MCF 10A (cell line): Measurements from ENCODE around the gene TRAF2. TPM values are rescaled to one million over a fixed set of nuclear protein-coding genes. Genes with fewer than 3 reads are reported as not detected.

Experiments used
- BruUV-seq: library from RNA; stranded (reverse); fragments of 400-500 nt; replicated peaks from 2 replicates; lab custom pipeline; 2021; lab: Mats Ljungman, UMichigan
- CTCF ChIA-PET: fragments of 300-600 bp; sonication (Branson Sonifier 250); formaldehyde crosslinking; extraction: SDS; loops from one replicate; lab custom pipeline; 2021; ENCODE audit warnings: antibody characterized with exemption, inconsistent platforms; lab: Yijun Ruan, JAX
- POLR2A ChIA-PET: fragments of 300-600, 350-650 bp; sonication (Branson Sonifier 250); formaldehyde crosslinking; extraction: SDS; loops from one replicate; lab custom pipeline; 2020; ENCODE audit warnings: antibody characterized with exemption, inconsistent platforms; lab: Yijun Ruan, JAX
- DNase-seq: peaks from one replicate; pipeline ENCODE4 v3.0.0-alpha.2; 2018; ENCODE audit not compliant: unreplicated experiment
- H3K27ac Mint-ChIP-seq: one replicate; pipeline ENCODE4 v1.8.0; 2022; ENCODE audit warnings: mild to moderate bottlenecking, low read depth, mixed read lengths; ENCODE audit not compliant: unreplicated experiment
- H3K27me3 Mint-ChIP-seq: one replicate; pipeline ENCODE4 v1.8.0; 2022; ENCODE audit warnings: mixed read lengths; ENCODE audit not compliant: insufficient read depth, unreplicated experiment
- H3K36me3 Mint-ChIP-seq: one replicate; pipeline ENCODE4 v1.8.0; 2022; ENCODE audit warnings: mild to moderate bottlenecking, moderate library complexity, mixed read lengths; ENCODE audit not compliant: insufficient read depth, unreplicated experiment
- H3K4me1 Mint-ChIP-seq: one replicate; pipeline ENCODE4 v1.8.0; 2022; ENCODE audit warnings: mixed read lengths; ENCODE audit not compliant: insufficient read depth, unreplicated experiment
- H3K4me3 Mint-ChIP-seq: one replicate; pipeline ENCODE4 v1.8.0; 2022; ENCODE audit warnings: mild to moderate bottlenecking, moderate library complexity, mixed read lengths; ENCODE audit not compliant: unreplicated experiment
- H3K9me3 Mint-ChIP-seq: one replicate; pipeline ENCODE4 v1.8.0; 2022; ENCODE audit warnings: mixed read lengths; ENCODE audit not compliant: unreplicated experiment
- intact Hi-C: fragments of 100-400 bp; cut with micrococcal nuclease; formaldehyde crosslinking; loops from 2 replicates; pipeline ENCODE4 v1.14.1; 2022
- total RNA-seq: library from RNA; stranded (reverse); gene quantifications from 2 replicates; pipeline ENCODE4 v1.2.3, GENCODE V29; 2022
- TF ChIP-seq, protein P1 (sequence below): fragments of 200-600 bp; IDR thresholded peaks from one replicate; pipeline ENCODE4 v1.8.0; 2022; ENCODE audit warnings: antibody characterized with exemption, mild to moderate bottlenecking; ENCODE audit not compliant: unreplicated experiment

The TRAF2 gene
- total RNA-seq, 1 experiment from 2014 or later: 14.1 TPM

GRCh38 chr9:136853596-136854112, 32.7 kb upstream of the TRAF2 start:
- Mint-ChIP-seq H3K27ac (no peak overlapping the region), H3K4me1 (no peaks in the 10 kb centered on the region), H3K36me3 (peaks cover 24% of the 10 kb centered on the region), H3K9me3 (no peaks in the 10 kb centered on the region), H3K4me3 (no peak overlapping the region), H3K27me3 (no peaks in the 10 kb centered on the region)
- no peak for DNase-seq
- no TSS peak for BruUV-seq
- ChIA-PET CTCF (interaction anchor here (0.7 to 0.9 kb wide), 2 partner anchors 10 to 66 kb away, joined by 3 read pairs; no protein-coding TSS in a partner anchor), POLR2A (no interaction called here)
- intact Hi-C loops: no loop called here
- TF ChIP-seq, protein P1, sequence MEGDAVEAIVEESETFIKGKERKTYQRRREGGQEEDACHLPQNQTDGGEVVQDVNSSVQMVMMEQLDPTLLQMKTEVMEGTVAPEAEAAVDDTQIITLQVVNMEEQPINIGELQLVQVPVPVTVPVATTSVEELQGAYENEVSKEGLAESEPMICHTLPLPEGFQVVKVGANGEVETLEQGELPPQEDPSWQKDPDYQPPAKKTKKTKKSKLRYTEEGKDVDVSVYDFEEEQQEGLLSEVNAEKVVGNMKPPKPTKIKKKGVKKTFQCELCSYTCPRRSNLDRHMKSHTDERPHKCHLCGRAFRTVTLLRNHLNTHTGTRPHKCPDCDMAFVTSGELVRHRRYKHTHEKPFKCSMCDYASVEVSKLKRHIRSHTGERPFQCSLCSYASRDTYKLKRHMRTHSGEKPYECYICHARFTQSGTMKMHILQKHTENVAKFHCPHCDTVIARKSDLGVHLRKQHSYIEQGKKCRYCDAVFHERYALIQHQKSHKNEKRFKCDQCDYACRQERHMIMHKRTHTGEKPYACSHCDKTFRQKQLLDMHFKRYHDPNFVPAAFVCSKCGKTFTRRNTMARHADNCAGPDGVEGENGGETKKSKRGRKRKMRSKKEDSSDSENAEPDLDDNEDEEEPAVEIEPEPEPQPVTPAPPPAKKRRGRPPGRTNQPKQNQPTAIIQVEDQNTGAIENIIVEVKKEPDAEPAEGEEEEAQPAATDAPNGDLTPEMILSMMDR: no peak

DNA sequence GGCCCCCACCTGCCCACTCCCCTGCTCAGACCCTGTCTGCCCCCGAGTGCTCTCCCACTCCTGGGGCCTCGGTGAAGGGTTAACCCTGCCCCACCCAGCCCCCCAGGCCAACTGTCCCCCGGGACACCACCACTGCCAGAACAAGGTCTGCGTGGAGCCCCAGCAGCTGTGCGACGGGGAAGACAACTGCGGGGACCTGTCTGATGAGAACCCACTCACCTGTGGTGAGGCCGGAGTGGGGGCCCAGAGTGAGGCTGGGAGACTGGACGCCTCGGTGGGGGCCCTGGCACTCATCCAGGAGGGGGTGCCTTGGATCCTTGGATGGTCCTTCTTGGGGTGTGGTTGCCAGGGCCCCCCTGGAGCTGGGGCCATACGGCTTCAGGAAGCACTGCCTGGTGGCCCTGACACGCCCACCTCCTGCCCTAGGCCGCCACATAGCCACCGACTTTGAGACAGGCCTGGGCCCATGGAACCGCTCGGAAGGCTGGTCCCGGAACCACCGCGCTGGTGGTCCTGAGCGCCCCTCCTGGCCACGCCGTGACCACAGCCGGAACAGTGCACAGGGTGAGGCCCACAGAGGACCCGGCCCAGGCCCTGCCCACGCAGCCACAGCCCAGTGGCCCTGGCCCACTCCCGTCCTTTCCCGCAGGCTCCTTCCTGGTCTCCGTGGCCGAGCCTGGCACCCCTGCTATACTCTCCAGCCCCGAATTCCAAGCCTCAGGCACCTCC, 32.0 kb upstream of the TRAF2 start:
- ChIA-PET POLR2A (no interaction called here), CTCF (interaction anchor here (0.7 to 0.9 kb wide), 2 partner anchors 9 to 66 kb away, joined by 3 read pairs; no protein-coding TSS in a partner anchor)
- intact Hi-C loops: no loop called here
- Mint-ChIP-seq H3K9me3 (no peaks in the 10 kb centered on the region), H3K4me3 (no peak overlapping the region), H3K4me1 (no peaks in the 10 kb centered on the region), H3K27me3 (no peaks in the 10 kb centered on the region), H3K36me3 (peaks cover 19% of the 10 kb centered on the region), H3K27ac (no peak overlapping the region)
- DNase-seq: no peak
- BruUV-seq: no TSS peak
- TF ChIP-seq, protein P1: no peak

GRCh38 chr9:136854842-136855460, 31.4 kb upstream of the TRAF2 start:
- POLR2A ChIA-PET: no interaction called here
- DNase-seq: no peak
- CTCF ChIA-PET: no interaction called here
- Mint-ChIP-seq H3K27ac (no peak overlapping the region), H3K4me3 (no peak overlapping the region), H3K4me1 (no peaks in the 10 kb centered on the region), H3K36me3 (peaks cover 12% of the 10 kb centered on the region), H3K27me3 (no peaks in the 10 kb centered on the region), H3K9me3 (no peaks in the 10 kb centered on the region)
- no TSS peak for BruUV-seq
- TF ChIP-seq, protein P1: no peak
- intact Hi-C loops: no loop called here

DNA sequence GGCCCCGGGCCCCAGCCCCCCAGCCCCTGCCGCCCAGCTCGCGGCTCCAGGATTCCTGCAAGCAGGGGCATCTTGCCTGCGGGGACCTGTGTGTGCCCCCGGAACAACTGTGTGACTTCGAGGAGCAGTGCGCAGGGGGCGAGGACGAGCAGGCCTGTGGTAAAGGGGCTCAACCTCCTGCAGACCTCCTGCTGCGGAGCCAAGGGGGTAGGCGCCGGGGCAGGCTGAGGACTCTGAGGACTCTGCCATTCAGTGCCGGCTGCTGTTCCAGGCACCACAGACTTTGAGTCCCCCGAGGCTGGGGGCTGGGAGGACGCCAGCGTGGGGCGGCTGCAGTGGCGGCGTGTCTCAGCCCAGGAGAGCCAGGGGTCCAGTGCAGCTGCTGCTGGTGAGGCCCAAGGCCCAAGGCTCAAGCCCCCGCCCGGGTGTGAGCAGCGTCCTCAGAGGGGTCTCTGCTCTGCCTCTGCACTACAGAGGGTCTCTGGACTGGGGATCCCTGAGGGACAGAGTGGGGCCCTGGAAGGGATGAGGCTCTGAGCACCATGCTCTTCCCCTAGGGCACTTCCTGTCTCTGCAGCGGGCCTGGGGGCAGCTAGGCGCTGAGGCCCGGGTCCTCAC, 30.7 kb upstream of the TRAF2 start:
- H3K27me3 Mint-ChIP-seq: no peaks in the 10 kb centered on the region
- peaks cover 6% of the 10 kb centered on the region for H3K36me3 Mint-ChIP-seq
- ChIA-PET CTCF (interaction anchor here (0.6 kb wide), 1 partner anchor 92 kb away, joined by 3 read pairs; no protein-coding TSS in a partner anchor), POLR2A (interaction anchor here (0.8 to 0.9 kb wide), 3 partner anchors 9 to 17 kb away, joined by 3 to 4 read pairs (median 3); partner anchors contain the start of gene EDF1)
- TF ChIP-seq, protein P1: no peak
- no peaks in the 10 kb centered on the region for H3K4me1 Mint-ChIP-seq
- no peaks in the 10 kb centered on the region for H3K9me3 Mint-ChIP-seq
- DNase-seq: no peak
- no peak overlapping the region for H3K4me3 Mint-ChIP-seq
- no peak overlapping the region for H3K27ac Mint-ChIP-seq
- intact Hi-C loops: no loop called here
- no TSS peak for BruUV-seq
